SU-DHL-6 (cell line): Measurements from ENCODE around the gene GHRHR.

Experiments
- H2AFZ ChIP-seq: fragments of 200-600 bp; sonication (generic); 2 replicates; pipeline ENCODE4 v1.6.1; 2014; ENCODE audit warnings: low read depth, mild to moderate bottlenecking, moderate library complexity, mixed read lengths, antibody characterized with exemption, low read length; ENCODE audit not compliant: severe bottlenecking
- H3F3A ChIP-seq: fragments of 200-600 bp; shearing (Covaris generic); 2 replicates; pipeline ENCODE4 v1.6.0; 2016; ENCODE audit warnings: antibody characterized with exemption, mild to moderate bottlenecking; ENCODE audit not compliant: insufficient read depth
- H3K27ac ChIP-seq: fragments of 200-600 bp; sonication (generic); 2 replicates; pipeline ENCODE4 v1.5.1; 2016; ENCODE audit warnings: low read depth, mild to moderate bottlenecking, low read length, moderate library complexity, mixed read lengths
- H3K27me3 ChIP-seq: fragments of 200-600 bp; sonication (generic), shearing (Covaris generic); 2 replicates; pipeline ENCODE4 v1.6.0; 2014; ENCODE audit warnings: mild to moderate bottlenecking, low read length
- H3K36me3 ChIP-seq: fragments of 200-600 bp; sonication (generic); 2 replicates; pipeline ENCODE4 v1.6.1; 2014; ENCODE audit warnings: mild to moderate bottlenecking, low read length, mixed read lengths
- H3K4me2 ChIP-seq: fragments of 300-600, 200-600 bp; shearing (Covaris generic), sonication (generic); 2 replicates; pipeline ENCODE4 v1.6.0; 2014; ENCODE audit warnings: low read length, low read depth, mild to moderate bottlenecking; ENCODE audit not compliant: poor library complexity, severe bottlenecking
- H3K4me3 ChIP-seq: fragments of 200-600 bp; sonication (generic); 2 replicates; pipeline ENCODE4 v1.5.1; 2014; ENCODE audit warnings: antibody characterized with exemption, low read length, mild to moderate bottlenecking, mixed read lengths; ENCODE audit not compliant: insufficient read depth, poor library complexity, severe bottlenecking
- H3K79me2 ChIP-seq: fragments of 200-600 bp; sonication (generic); 2 replicates; pipeline ENCODE4 v1.6.1; 2014; ENCODE audit warnings: mild to moderate bottlenecking, low read length, moderate library complexity; ENCODE audit not compliant: insufficient read depth
- H3K9ac ChIP-seq: fragments of 200-600 bp; sonication (generic); 2 replicates; pipeline ENCODE4 v1.7.0; 2014; ENCODE audit warnings: mild to moderate bottlenecking, low read length
- H3K9me2 ChIP-seq: fragments of 200-600 bp; sonication (generic); replicated peaks from 2 replicates; pipeline ENCODE4 v1.6.1; 2014; ENCODE audit warnings: low read length; ENCODE audit not compliant: insufficient read depth
- H3K9me3 ChIP-seq: fragments of 200-600 bp; sonication (generic); 2 replicates; pipeline ENCODE4 v1.6.1; 2014; ENCODE audit warnings: low read length, mixed read lengths; ENCODE audit not compliant: insufficient read depth
- H4K20me1 ChIP-seq: fragments of 200-600 bp; sonication (generic); 2 replicates; pipeline ENCODE4 v1.6.1; 2014; ENCODE audit warnings: low read depth, mild to moderate bottlenecking, antibody characterized with exemption, low read length, moderate library complexity, mixed read lengths
- EZH2phosphoT487 ChIP-seq: fragments of 200-600 bp; sonication (generic), shearing (Covaris generic); conservative IDR thresholded peaks from 2 replicates; pipeline ENCODE4 v1.6.1; 2018; ENCODE audit warnings: mild to moderate bottlenecking, antibody characterized with exemption, low read length, moderate library complexity, mixed read lengths
- TF ChIP-seq, protein P1 (sequence below): fragments of 200-600 bp; sonication (generic); IDR thresholded peaks from one replicate; pipeline ENCODE4 v1.5.1; 2017; ENCODE audit warnings: antibody characterized with exemption, mild to moderate bottlenecking, low read length, moderate library complexity; ENCODE audit not compliant: insufficient read depth, poor library complexity, severe bottlenecking

The GHRHR gene

DNA sequence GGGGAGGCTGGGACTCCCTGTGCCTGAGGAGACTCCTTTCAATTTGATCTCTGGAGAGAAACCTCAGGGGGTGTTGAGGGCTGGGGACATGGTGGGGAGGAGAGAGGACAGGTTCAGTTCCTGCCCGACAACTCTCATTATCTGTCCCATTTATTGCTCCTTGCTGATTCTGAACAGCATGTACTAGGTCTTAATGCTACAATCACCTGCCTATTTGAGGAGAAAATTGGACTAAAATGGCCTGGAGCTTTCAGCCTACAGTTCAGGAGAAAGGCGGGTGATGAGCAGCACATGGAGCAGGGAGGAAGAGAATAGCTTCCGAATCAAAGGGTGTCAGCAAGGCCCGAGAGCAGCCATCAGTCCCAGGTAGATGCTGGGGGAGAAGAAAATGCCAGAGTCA is 58.4 kb downstream of the GHRHR start:
- H4K20me1 ChIP-seq: no peaks in the 10 kb centered on the region
- H2AFZ ChIP-seq: no peak overlapping the region
- TF ChIP-seq, protein P1, sequence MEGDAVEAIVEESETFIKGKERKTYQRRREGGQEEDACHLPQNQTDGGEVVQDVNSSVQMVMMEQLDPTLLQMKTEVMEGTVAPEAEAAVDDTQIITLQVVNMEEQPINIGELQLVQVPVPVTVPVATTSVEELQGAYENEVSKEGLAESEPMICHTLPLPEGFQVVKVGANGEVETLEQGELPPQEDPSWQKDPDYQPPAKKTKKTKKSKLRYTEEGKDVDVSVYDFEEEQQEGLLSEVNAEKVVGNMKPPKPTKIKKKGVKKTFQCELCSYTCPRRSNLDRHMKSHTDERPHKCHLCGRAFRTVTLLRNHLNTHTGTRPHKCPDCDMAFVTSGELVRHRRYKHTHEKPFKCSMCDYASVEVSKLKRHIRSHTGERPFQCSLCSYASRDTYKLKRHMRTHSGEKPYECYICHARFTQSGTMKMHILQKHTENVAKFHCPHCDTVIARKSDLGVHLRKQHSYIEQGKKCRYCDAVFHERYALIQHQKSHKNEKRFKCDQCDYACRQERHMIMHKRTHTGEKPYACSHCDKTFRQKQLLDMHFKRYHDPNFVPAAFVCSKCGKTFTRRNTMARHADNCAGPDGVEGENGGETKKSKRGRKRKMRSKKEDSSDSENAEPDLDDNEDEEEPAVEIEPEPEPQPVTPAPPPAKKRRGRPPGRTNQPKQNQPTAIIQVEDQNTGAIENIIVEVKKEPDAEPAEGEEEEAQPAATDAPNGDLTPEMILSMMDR: no peak
- TF ChIP-seq EZH2phosphoT487: no peak
- H3K9me2 ChIP-seq: no peaks in the 10 kb centered on the region
- no peaks in the 10 kb centered on the region for H3K36me3 ChIP-seq
- H3K4me3 ChIP-seq: no peak overlapping the region
- no peak overlapping the region for H3K9ac ChIP-seq
- H3F3A ChIP-seq: no peaks in the 10 kb centered on the region
- H3K9me3 ChIP-seq: no peaks in the 10 kb centered on the region
- H3K27me3 ChIP-seq: no peaks in the 10 kb centered on the region
- H3K79me2 ChIP-seq: no peaks in the 10 kb centered on the region
- H3K27ac ChIP-seq: no peak overlapping the region
- no peak overlapping the region for H3K4me2 ChIP-seq

DNA sequence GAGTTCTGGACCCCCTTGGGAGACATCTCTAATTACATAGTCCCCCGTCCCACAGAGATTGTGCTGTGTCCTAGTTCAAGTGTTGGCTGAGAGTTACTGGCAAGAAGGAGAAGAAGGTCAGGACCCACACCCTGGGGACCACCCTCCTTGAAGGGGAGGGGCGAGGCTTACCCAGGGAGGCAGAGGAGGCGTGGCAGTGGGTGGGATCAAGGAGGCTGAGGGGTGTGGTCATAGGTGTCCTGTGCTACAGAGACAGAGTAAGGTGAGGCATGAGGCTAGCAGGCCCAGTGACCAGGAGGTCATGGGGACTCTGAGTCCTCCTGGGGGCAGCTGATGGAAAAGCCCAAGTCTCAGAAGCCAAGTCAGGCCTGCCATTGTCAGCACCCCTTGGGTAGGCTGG is 59.0 kb downstream of the GHRHR start:
- Histone ChIP-seq H3K79me2 (no peaks in the 10 kb centered on the region), H3K4me3 (no peak overlapping the region), H3K9me3 (no peaks in the 10 kb centered on the region), H3F3A (no peaks in the 10 kb centered on the region), H3K27me3 (no peaks in the 10 kb centered on the region), H3K36me3 (no peaks in the 10 kb centered on the region), H3K4me2 (no peak overlapping the region), H3K9ac (no peak overlapping the region), H3K9me2 (no peaks in the 10 kb centered on the region), H3K27ac (no peak overlapping the region), H4K20me1 (no peaks in the 10 kb centered on the region), H2AFZ (no peak overlapping the region)
- TF ChIP-seq, protein P1: no peak
- TF ChIP-seq EZH2phosphoT487: no peak

DNA sequence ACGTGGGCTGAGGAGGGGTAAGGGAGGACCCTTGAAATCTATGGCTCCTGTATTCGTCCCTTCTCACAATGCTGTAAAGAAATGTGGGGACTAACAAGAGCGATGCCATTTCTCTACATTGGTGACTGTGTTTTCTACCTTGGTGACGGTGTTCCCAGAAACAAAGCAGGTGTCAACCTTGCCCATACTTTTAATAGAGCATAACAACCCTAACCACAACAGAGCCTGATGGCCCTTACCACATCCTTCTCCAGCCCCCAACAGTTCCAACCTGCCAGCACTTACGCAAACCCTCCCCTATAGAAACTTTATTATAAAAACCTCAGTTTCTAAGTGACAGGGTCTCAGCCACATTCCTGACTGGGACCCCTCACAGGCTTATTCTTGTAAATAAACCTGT is 60.1 kb downstream of the GHRHR start:
- Histone ChIP-seq H3K9me2 (no peaks in the 10 kb centered on the region), H3F3A (no peaks in the 10 kb centered on the region), H3K9ac (no peak overlapping the region), H3K27ac (no peak overlapping the region), H2AFZ (no peak overlapping the region), H3K4me3 (no peak overlapping the region), H3K79me2 (no peaks in the 10 kb centered on the region), H3K4me2 (no peak overlapping the region), H3K27me3 (no peaks in the 10 kb centered on the region), H4K20me1 (no peaks in the 10 kb centered on the region), H3K9me3 (no peaks in the 10 kb centered on the region), H3K36me3 (no peaks in the 10 kb centered on the region)
- TF ChIP-seq, protein P1: no peak
- TF ChIP-seq EZH2phosphoT487: no peak
